HT-29 (cell line): Measurements from ENCODE around the gene ZNF484. TPM values are rescaled to one million over a fixed set of nuclear protein-coding genes. Genes with fewer than 3 reads are reported as not detected.

Source experiments
- DNase-seq: peaks from one replicate; pipeline ENCODE4 v3.0.0-alpha.2; 2015; ENCODE audit warnings: low spot score
- small RNA-seq: library from RNA; depleted of rRNA; stranded (forward); fragments of <200 nt; gene quantifications from one replicate; pipeline ENCODE3, GENCODE V24; 2014
- total RNA-seq: library from RNA; depleted of rRNA; stranded (reverse); fragments of >200 nt; shearing (Covaris generic); gene quantifications from 2 replicates; pipeline ENCODE4 v1.2.3, GENCODE V29; 2014; rRNA removed

Gene ZNF484
- total RNA-seq, 1 experiment from 2014 or later: 1.2 TPM

DNA sequence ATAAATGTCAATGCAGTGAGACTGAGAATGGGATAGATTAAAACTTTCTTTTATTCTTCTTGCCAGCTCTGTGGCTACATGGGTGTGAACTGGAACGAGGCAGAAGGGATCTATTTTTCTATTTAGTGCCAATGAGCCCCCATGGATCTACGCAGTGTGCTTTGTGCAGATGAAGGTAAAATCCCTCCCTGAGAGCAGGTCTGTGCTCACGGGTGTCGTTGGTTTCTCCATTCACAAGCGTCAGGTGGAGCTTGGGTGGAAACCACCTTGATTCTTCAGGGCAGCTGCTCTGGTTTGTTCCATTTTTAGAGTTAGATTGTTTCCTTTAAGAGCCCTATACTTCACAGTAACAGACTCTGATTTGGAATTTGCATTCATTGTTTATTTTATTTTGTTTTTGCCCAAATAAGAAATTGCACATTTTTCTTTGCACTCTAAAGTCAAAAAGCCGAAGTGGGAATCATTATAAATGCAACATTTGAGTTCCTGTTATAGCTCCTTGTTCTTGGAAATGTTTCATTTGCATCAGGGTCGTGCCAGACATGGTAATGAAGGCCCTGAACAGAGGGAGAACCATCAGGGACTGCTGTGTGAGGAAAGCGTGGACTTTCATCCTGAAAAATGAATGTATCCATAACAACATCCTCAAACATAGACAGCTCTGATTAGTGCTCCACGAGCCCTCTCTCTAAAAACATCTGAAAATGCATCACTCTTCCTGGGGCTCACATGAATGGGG, 82.1 kb downstream of the ZNF484 start:
- DNase-seq: no peak

Small RNA genes lying within 50 kb of the gene (small RNA-seq; reads per million reads assigned to genes)
- not detected for gene RNU6-714P

Other genes starting within 250 kb of the ZNF484 start
- gene IPPK, start 207.9 kb downstream of the ZNF484 start, total RNA-seq: 16.5 and 20.4 TPM in 2 replicates
- gene BICD2, start 113.2 kb downstream of the ZNF484 start, total RNA-seq: 24.4 and 24.9 TPM in 2 replicates
- gene FGD3, start 69.5 kb upstream of the ZNF484 start, total RNA-seq: 12.8 and 14.7 TPM in 2 replicates
- 1.6 and 4.5 TPM in 2 replicates for gene SUSD3, start 180.7 kb upstream of the ZNF484 start, total RNA-seq
- 142 and 170 TPM in 2 replicates for gene CARD19, start 218.2 kb upstream of the ZNF484 start, total RNA-seq